ENCODE data around the gene XXYLT1. TPM values are rescaled to one million over a fixed set of nuclear protein-coding genes. Genes with fewer than 3 reads are reported as not detected.

Gene XXYLT1
- total RNA-seq, 3 donors from 2014 or later: 10.0 to 10.7 (median 10.2) TPM

DNA sequence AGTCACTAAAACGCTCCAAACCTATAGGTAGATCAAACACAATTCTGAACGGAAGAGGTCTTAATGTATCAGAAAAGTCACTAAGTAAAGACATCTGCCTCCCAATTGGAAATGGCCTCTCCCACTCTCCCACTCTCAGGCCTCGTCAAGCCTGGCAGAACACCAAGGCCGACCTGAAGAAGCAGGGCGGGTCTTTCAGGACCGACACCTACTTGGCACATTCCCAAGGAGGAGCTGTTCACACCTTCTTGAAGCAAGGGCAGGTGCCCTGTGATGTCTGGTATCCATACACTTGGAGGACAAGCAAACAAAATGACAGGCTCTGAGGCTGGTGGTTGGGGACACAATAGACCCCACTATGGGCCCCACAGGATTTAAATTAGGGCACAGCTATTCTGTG is 30.0 kb downstream of the XXYLT1 start:
- no peaks in the 10 kb centered on the region for H3K4me1 ChIP-seq (ENCODE audit: low read depth)
- H3K36me3 ChIP-seq (ENCODE audit: low read depth): no peaks in the 10 kb centered on the region
- no peak overlapping the region for H3K4me3 ChIP-seq
- ATAC-seq: peak; percentile 25
- no peaks in the 10 kb centered on the region for H3K9me3 ChIP-seq
- TF ChIP-seq, protein P1, sequence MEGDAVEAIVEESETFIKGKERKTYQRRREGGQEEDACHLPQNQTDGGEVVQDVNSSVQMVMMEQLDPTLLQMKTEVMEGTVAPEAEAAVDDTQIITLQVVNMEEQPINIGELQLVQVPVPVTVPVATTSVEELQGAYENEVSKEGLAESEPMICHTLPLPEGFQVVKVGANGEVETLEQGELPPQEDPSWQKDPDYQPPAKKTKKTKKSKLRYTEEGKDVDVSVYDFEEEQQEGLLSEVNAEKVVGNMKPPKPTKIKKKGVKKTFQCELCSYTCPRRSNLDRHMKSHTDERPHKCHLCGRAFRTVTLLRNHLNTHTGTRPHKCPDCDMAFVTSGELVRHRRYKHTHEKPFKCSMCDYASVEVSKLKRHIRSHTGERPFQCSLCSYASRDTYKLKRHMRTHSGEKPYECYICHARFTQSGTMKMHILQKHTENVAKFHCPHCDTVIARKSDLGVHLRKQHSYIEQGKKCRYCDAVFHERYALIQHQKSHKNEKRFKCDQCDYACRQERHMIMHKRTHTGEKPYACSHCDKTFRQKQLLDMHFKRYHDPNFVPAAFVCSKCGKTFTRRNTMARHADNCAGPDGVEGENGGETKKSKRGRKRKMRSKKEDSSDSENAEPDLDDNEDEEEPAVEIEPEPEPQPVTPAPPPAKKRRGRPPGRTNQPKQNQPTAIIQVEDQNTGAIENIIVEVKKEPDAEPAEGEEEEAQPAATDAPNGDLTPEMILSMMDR (IDR thresholded peaks at IDR 0.05): no peak
- DNase-seq: peak; percentile 27 to 57 (median 48)
- intact Hi-C loops (cut with DNase I, micrococcal nuclease): no loop called here

DNA sequence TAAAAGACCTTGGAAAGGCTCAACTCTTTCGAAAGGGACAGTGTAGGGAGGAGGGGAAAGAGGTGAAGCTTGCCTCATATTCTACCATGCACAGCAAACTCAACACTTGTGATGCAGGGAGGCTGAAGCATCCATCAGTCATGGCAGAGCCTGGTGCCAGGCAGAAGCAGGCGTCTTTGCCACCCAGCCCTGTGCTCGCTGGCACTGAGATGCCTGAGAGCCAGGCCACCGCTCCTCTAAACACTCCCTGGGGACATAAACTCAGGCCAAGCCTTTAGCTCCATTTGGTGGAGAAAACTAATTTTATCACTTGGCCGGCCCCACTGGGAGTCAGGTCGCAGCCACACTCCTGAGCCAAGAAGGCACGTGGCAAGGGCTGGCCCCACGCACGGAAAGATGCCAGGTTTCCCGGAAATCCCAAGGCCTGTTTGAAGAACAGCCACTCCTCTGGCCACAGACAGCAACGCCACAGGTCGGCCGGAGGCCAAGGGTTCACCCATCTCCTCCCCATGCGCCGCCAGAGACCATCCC is 30.7 kb downstream of the XXYLT1 start:
- intact Hi-C loops (cut with DNase I, micrococcal nuclease): no loop called here
- DNase-seq: peak in 1 of 3 donors; percentile 45
- H3K9me3 ChIP-seq: no peaks in the 10 kb centered on the region

DNA sequence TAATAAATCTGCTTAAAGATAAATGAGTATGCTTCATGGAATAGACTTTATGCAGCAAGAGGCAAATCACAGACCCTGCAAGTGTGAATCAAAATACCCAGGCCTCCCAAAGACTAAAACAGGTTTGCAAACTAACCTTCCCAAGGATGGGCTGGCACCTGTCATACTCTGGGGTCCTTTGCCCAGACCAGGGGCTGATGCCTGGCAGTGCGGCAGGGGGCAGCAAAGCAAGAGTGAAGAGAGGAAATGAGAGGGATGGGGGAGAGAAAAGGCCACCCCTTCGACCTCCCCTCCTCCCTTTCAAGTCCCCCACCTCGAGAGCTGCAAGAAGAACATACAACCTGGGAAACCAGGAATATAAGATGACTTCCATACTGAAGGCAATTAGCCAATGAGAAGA is 31.8 kb downstream of the XXYLT1 start:
- intact Hi-C loops (cut with DNase I, micrococcal nuclease): no loop called here

More for the DNA sequence above, 30.7 kb downstream of the XXYLT1 start:
- TF ChIP-seq, protein P1 (IDR thresholded peaks at IDR 0.05): no peak
- Histone ChIP-seq H3K4me1 (ENCODE audit: low read depth) (no peaks in the 10 kb centered on the region), H3K4me3 (no peak overlapping the region), H3K36me3 (ENCODE audit: low read depth) (no peaks in the 10 kb centered on the region)
- ATAC-seq: no peak

DNA sequence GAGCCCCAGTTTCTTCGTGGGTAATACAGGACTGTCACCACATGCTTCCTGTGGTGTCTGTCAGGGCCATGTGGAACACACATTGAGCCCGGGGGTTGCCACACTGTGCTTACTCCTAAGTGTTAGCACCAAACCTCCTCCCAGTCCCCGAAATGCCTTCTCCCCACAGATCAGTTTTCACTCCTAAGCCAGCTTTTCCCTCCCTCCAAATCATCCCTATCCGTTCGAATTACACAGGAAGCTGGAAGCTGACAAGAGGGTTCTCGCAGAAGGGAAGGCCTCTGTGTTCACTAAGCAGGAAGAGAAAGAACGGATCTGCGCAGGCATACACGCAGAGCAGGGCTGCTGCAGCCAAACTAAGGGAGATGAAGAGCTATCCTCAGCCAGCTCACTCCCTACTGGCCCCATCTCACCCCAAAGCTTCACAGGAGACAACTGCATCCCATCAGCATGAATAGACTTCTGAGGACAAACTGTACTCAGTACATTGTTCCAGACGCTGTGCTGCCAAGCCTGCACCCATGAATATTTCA is 32.3 kb downstream of the XXYLT1 start:
- TF ChIP-seq, protein P1 (IDR thresholded peaks at IDR 0.05): no peak
- DNase-seq (peak in 1 of 3 donors; percentile 37), ATAC-seq (peak; percentile 48)
- Histone ChIP-seq H3K4me1 (ENCODE audit: low read depth) (no peaks in the 10 kb centered on the region), H3K4me3 (no peak overlapping the region), H3K36me3 (ENCODE audit: low read depth) (no peaks in the 10 kb centered on the region), H3K9me3 (no peaks in the 10 kb centered on the region)
- intact Hi-C loops (cut with DNase I, micrococcal nuclease): no loop called here

More for the DNA sequence above, 31.8 kb downstream of the XXYLT1 start:
- TF ChIP-seq, protein P1 (IDR thresholded peaks at IDR 0.05): no peak
- H3K9me3 ChIP-seq: no peaks in the 10 kb centered on the region
- no peak overlapping the region for H3K4me3 ChIP-seq
- no peaks in the 10 kb centered on the region for H3K36me3 ChIP-seq (ENCODE audit: low read depth)
- DNase-seq: no peak
- ATAC-seq: no peak
- H3K4me1 ChIP-seq (ENCODE audit: low read depth): no peaks in the 10 kb centered on the region

DNA sequence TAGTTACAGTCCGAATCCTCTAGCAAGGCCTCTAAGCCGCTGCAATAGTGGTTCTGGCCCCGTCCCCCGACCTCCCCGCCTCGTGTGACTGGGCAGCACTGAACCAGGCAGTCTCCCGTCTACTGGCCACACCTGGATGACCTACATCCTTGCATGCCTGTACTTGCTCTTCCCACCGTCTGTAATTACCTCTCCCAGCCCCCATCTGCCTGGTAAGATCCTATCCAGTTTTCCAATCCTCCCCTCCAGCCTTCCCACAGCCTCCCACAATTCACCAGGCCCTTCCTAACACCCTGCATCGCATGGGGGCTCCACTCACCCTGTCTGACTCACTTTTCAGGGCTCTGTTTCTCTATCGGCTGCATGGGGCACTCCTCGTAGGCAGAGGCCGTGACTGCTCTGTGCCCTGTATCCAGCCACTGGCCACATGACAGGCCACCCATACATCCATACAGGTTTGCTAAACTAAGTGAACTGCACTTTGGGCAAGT is 32.8 kb downstream of the XXYLT1 start:
- no peak for ATAC-seq
- TF ChIP-seq, protein P1 (IDR thresholded peaks at IDR 0.05): no peak
- Histone ChIP-seq H3K36me3 (ENCODE audit: low read depth) (no peaks in the 10 kb centered on the region), H3K4me1 (ENCODE audit: low read depth) (no peaks in the 10 kb centered on the region), H3K4me3 (no peak overlapping the region), H3K9me3 (no peaks in the 10 kb centered on the region)
- DNase-seq: no peak
- intact Hi-C loops (cut with DNase I, micrococcal nuclease): no loop called here
